ENCODE results near the gene S100A13. TPM values are rescaled to one million over a fixed set of nuclear protein-coding genes. Genes with fewer than 3 reads are reported as not detected.

The S100A13 gene
- total RNA-seq, 1 experiment from 2014 or later, result 55.0 TPM

GRCh38 chr1:153627715-153628626 lies 666 bp upstream of the S100A13 start, which contains the start of gene S100A1:
Gene S100A1 (plus strand): TSS chr1:153628434. CDS start chr1:153630522, 2,088 bp downstream.
- H3K9me3 Mint-ChIP-seq, result no peaks in the 10 kb centered on the region; a peak in 1 of 5 replicates
- no peak within 1 kb of the TSS for H2BK5ac ChIP-seq (ENCODE audit: insufficient read length, low read length)
- DNase-seq, result no peak
- no peaks in the 10 kb centered on the region for H3K27me3 ChIP-seq (ENCODE audit: insufficient read depth, low read length)
- H2BK12ac ChIP-seq (ENCODE audit: insufficient read length, low read depth, low read length), result no peak within 1 kb of the TSS
- H2AK5ac ChIP-seq (ENCODE audit: insufficient read length, low read length), result no peak within 1 kb of the TSS
- peaks cover 11 to 21% (median 18%) of the 10 kb centered on the region in 3 experiments for H3K36me3 Mint-ChIP-seq (ENCODE audit: insufficient read depth in 1 of 3, low read depth in 3 of 3)
- H3K4me1 ChIP-seq (ENCODE audit: insufficient read depth, low read length), result 0 out of 2 replicates have a peak, but pooled peaks cover 4% of the 10 kb centered on the region
- H3K4me2 ChIP-seq (ENCODE audit: insufficient read depth, insufficient read length, low read length), result peak within 1 kb of the TSS; percentile 87
- no peak within 1 kb of the TSS for H2AFZ ChIP-seq (ENCODE audit: low read length)
- H4K8ac ChIP-seq (replicated peaks; ENCODE audit: insufficient read length, low read depth, low read length), result no peak within 1 kb of the TSS
- peak within 1 kb of the TSS; percentile 49 for H3K9ac ChIP-seq (ENCODE audit: extremely low read depth, insufficient read length, low read length)
- H3K27me3 Mint-ChIP-seq (ENCODE audit: low read depth), result 0 out of 2 replicates have a peak, but pooled peaks cover 2% of the 10 kb centered on the region
- H3K56ac ChIP-seq (ENCODE audit: insufficient read length, low read depth, low read length), result no peak within 1 kb of the TSS
- H2BK20ac ChIP-seq (ENCODE audit: low read depth, low read length, poor library complexity, severe bottlenecking), result no peak within 1 kb of the TSS
- H2BK120ac ChIP-seq (ENCODE audit: low read depth, low read length, poor library complexity, severe bottlenecking), result no peak within 1 kb of the TSS
- H3T11ph ChIP-seq (ENCODE audit: low read length), result no peak within 1 kb of the TSS
- no peak; the same call in 2 of the 3 replicates for TF ChIP-seq CTCF (conservative IDR thresholded peaks at IDR 0.05)
- no peak within 1 kb of the TSS for H4K91ac ChIP-seq (ENCODE audit: insufficient read length, low read depth, low read length)
- H3K79me1 ChIP-seq (ENCODE audit: insufficient read depth, low read depth, low read length, poor library complexity, severe bottlenecking), result no peaks in the 10 kb centered on the region
- H3K18ac ChIP-seq (ENCODE audit: insufficient read length, low read depth, low read length), result peak within 1 kb of the TSS; percentile 93
- no peak within 1 kb of the TSS for H4K5ac ChIP-seq (ENCODE audit: insufficient read length, low read depth, low read length)
- H3K23ac ChIP-seq (ENCODE audit: insufficient read length, low read depth, low read length), result no peak within 1 kb of the TSS
- no peak within 1 kb of the TSS for H3K4ac ChIP-seq (ENCODE audit: low read depth, low read length)
- H3K79me2 ChIP-seq (ENCODE audit: insufficient read depth, low read length), result no peaks in the 10 kb centered on the region
- H3K27ac Mint-ChIP-seq, result peak within 1 kb of the TSS; percentile 93 to 95 (median 93); a peak in 6 of 7 replicates
- no CpG with 5 or more reads among the region's 10 CpGs for WGBS (ENCODE audit: extremely low coverage, insufficient read length, low lambda C conversion rate)
- H3K27ac ChIP-seq (ENCODE audit: insufficient read length, low read depth, low read length), result no peak within 1 kb of the TSS
- H4K20me1 ChIP-seq (ENCODE audit: control insufficient read depth, insufficient read depth, insufficient read length), result no peaks in the 10 kb centered on the region
- no peaks in the 10 kb centered on the region for H3K9me3 ChIP-seq (ENCODE audit: control insufficient read depth, low read depth, low read length)
- peaks cover 7% of the 10 kb centered on the region for H3K23me2 ChIP-seq (ENCODE audit: insufficient read length, low read depth, low read length, poor library complexity, severe bottlenecking)
- peaks cover 46% of the 10 kb centered on the region in 2 experiments for H3K4me1 Mint-ChIP-seq
- no peak within 1 kb of the TSS for H2BK15ac ChIP-seq (ENCODE audit: low read depth, low read length)
- peak within 1 kb of the TSS; percentile 77; the same call in 1 of the 2 replicates for H3K14ac ChIP-seq (ENCODE audit: insufficient read depth, low read length)
- peak within 1 kb of the TSS; percentile 74 to 87 for H3K4me3 Mint-ChIP-seq

Data from H9 (cell line).